Mucosa of descending colon (tissue), 3 donors: ENCODE data around the gene KANK4. TPM values are rescaled to one million over a fixed set of nuclear protein-coding genes. Genes with fewer than 3 reads are reported as not detected.

Experiments
- ATAC-seq: fragments of 200-7000 bp; cut with Tn5 transposase; one replicate; pipeline ENCODE4 v1.9.1; 2020; ENCODE audit warnings: mild to moderate bottlenecking, moderate library complexity
- DNase-seq, 3 donors: peaks; one replicate each; pipeline ENCODE4 v3.0.0-alpha.2; 2020
- H3K36me3 ChIP-seq: fragments of 200-600 bp; one replicate; pipeline ENCODE4 v1.8.0; 2021; ENCODE audit warnings: low read depth, mild to moderate bottlenecking
- H3K4me1 ChIP-seq: fragments of 200-600 bp; one replicate; pipeline ENCODE4 v1.8.0; 2021; ENCODE audit warnings: low read depth, mild to moderate bottlenecking
- H3K4me3 ChIP-seq: fragments of 200-600 bp; one replicate; pipeline ENCODE4 v1.8.0; 2021; ENCODE audit warnings: mild to moderate bottlenecking
- H3K9me3 ChIP-seq: fragments of 200-600 bp; one replicate; pipeline ENCODE4 v1.8.0; 2021; ENCODE audit warnings: mild to moderate bottlenecking
- intact Hi-C, 2 donors: fragments of 100-400 bp; cut with DNase I in 1 of 2; cut with micrococcal nuclease in 1 of 2; formaldehyde crosslinking; loops; one replicate each; pipeline versions ENCODE4 v1.11.0 to v1.11.1; 2022; cut with DNase I, micrococcal nuclease
- total RNA-seq, 3 donors: library from RNA; stranded (reverse); fragmentation: NEBNext Ultra II Directional in 2 of 3; extraction: Animal tissue kit (Norgen Biotek cat#: 25700) in 2 of 3; gene quantifications; one replicate each; pipeline versions ENCODE4 v1.2.1 to v1.2.4, GENCODE V29; 2021 to 2023
- TF ChIP-seq, protein P1 (sequence below): fragments of 200-600 bp; IDR thresholded peaks from one replicate; pipeline ENCODE4 v1.8.0; 2022; ENCODE audit warnings: antibody characterized with exemption, mild to moderate bottlenecking
- donor health status: DM: no; HTN: no; CAD: no; lungs with moderate emphysema.
- donor health status: DM: no; HTN: no; CAD: no.
- donor health status: DM: no; HTN: yes; CAD: no.

KANK4 gene
- total RNA-seq, 3 donors from 2014 or later: 1.6 to 2.6 (median 1.7) TPM

- H3K4me3 ChIP-seq: no peak overlapping the region
- TF ChIP-seq, protein P1, sequence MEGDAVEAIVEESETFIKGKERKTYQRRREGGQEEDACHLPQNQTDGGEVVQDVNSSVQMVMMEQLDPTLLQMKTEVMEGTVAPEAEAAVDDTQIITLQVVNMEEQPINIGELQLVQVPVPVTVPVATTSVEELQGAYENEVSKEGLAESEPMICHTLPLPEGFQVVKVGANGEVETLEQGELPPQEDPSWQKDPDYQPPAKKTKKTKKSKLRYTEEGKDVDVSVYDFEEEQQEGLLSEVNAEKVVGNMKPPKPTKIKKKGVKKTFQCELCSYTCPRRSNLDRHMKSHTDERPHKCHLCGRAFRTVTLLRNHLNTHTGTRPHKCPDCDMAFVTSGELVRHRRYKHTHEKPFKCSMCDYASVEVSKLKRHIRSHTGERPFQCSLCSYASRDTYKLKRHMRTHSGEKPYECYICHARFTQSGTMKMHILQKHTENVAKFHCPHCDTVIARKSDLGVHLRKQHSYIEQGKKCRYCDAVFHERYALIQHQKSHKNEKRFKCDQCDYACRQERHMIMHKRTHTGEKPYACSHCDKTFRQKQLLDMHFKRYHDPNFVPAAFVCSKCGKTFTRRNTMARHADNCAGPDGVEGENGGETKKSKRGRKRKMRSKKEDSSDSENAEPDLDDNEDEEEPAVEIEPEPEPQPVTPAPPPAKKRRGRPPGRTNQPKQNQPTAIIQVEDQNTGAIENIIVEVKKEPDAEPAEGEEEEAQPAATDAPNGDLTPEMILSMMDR: no peak
- intact Hi-C loops: no loop called here
- no peak for ATAC-seq
- no peak for DNase-seq
- no peaks in the 10 kb centered on the region for H3K36me3 ChIP-seq
- H3K4me1 ChIP-seq: no peaks in the 10 kb centered on the region
- no peaks in the 10 kb centered on the region for H3K9me3 ChIP-seq
Observed at GRCh38 chr1:62304975-62305374, 14.3 kb downstream of the KANK4 start.

DNA sequence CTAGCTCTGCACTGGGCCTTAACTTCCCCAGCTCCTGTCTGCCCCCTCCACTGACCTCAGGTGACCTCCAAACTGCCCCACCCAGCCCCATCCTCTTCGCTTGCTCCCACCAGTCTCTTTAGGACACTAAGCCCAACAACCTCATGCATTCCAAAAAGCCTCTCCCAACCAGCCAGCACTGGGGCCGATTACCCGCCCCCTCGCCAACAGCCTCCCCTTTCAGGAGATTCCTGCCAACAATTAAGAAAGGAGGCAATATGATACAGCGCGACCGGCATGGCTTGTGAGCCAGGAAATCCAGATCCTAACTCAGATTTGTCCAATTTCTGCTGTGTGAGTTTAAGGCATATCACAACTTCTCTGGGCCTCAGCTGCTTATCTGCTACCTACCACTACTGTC, 14.7 kb downstream of the KANK4 start:
- Histone ChIP-seq H3K4me3 (no peak overlapping the region), H3K9me3 (no peaks in the 10 kb centered on the region), H3K4me1 (no peaks in the 10 kb centered on the region), H3K36me3 (no peaks in the 10 kb centered on the region)
- TF ChIP-seq, protein P1: no peak
- intact Hi-C loops: no loop called here
- ATAC-seq (no peak), DNase-seq (no peak)

- Histone ChIP-seq H3K4me3 (no peak overlapping the region), H3K9me3 (no peaks in the 10 kb centered on the region), H3K4me1 (no peaks in the 10 kb centered on the region), H3K36me3 (no peaks in the 10 kb centered on the region)
- TF ChIP-seq, protein P1: no peak
- intact Hi-C loops: no loop called here
- ATAC-seq (no peak), DNase-seq (no peak)
Observed at GRCh38 chr1:62301726-62302390, 17.4 kb downstream of the KANK4 start.

GRCh38 chr1:62299426-62300200, 19.6 kb downstream of the KANK4 start:
- H3K4me1 ChIP-seq: no peaks in the 10 kb centered on the region
- ATAC-seq: peak; percentile 78
- H3K36me3 ChIP-seq: no peaks in the 10 kb centered on the region
- no peak overlapping the region for H3K4me3 ChIP-seq
- TF ChIP-seq, protein P1: no peak
- no peaks in the 10 kb centered on the region for H3K9me3 ChIP-seq
- intact Hi-C loops: no loop called here
- peak; percentile 42 to 67 (median 60) for DNase-seq

DNA sequence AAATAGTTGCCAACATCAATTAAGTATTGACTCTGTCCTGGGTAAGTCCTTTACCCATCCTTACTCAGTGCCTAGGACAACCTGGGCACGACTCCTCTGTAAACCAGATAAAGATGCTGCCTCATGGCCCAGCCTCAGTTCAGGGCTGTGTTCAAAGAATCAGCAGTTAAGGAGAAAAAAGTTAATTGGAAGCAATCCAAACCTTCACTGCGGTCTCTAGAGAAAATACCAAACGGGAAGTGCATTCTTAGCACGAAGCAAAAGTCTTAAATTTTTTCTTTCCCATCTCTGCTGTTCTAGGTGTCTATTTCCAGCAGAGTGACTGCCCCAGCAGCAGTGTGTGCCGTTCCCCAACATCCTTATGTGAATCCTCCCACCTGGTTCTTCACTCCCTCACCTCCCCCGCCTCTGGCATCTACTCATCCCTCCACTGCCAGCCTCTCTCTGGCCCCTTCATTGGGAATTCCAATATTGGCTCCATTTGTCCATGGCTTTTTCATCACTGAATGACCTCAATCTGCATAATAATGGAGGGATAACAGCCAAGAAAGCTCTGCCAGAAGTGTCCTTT, 23.2 kb downstream of the KANK4 start:
- intact Hi-C loops: no loop called here
- Histone ChIP-seq H3K9me3 (no peaks in the 10 kb centered on the region), H3K4me3 (no peak overlapping the region), H3K36me3 (no peaks in the 10 kb centered on the region), H3K4me1 (no peaks in the 10 kb centered on the region)
- DNase-seq (no peak), ATAC-seq (peak; percentile 37)
- TF ChIP-seq, protein P1: no peak
